Psoas muscle (tissue), 8 donors: Measurements from ENCODE around the gene APOC3. TPM values are rescaled to one million over a fixed set of nuclear protein-coding genes. Genes with fewer than 3 reads are reported as not detected.
A peak's percentile ranks its signal among the peaks of the same experiment; 100 is the strongest.

ENCODE experiments used
- ATAC-seq, 4 donors: fragments of 200-7000 bp; cut with Tn5 transposase; one replicate each; pipeline ENCODE4 v1.9.1; 2020; ENCODE audit warnings: moderate library complexity in 3 of 4, mild to moderate bottlenecking in 2 of 4
- DNase-seq, 2 donors: peaks; one replicate each; pipeline ENCODE4 v3.0.0-alpha.2; 2020
- H3K27ac ChIP-seq: fragments of 200-600 bp; one replicate; pipeline ENCODE4 v1.8.0; 2022
- H3K27me3 ChIP-seq, 3 donors: fragments of 200-600 bp in 1 of 3; one replicate each; pipeline versions ENCODE4 v1.6.1 to v1.8.0; 2013 to 2022; ENCODE audit warnings: low read length in 2 of 3, mild to moderate bottlenecking in 2 of 3, moderate library complexity in 1 of 3; ENCODE audit not compliant: insufficient read depth in 3 of 3
- H3K36me3 ChIP-seq, 2 donors: fragments of 200-600 bp in 1 of 2; one replicate each; pipeline versions ENCODE4 v1.6.1 to v1.8.0; 2013 to 2022; ENCODE audit warnings: low read depth in 1 of 2, mild to moderate bottlenecking in 1 of 2, moderate library complexity in 1 of 2; ENCODE audit not compliant: insufficient read depth in 1 of 2
- H3K4me1 ChIP-seq: fragments of 200-600 bp; one replicate; pipeline ENCODE4 v1.8.0; 2022
- H3K4me3 ChIP-seq: fragments of 200-600 bp; one replicate; pipeline ENCODE4 v1.8.0; 2022; ENCODE audit warnings: mild to moderate bottlenecking
- H3K9me3 ChIP-seq: fragments of 200-600 bp; one replicate; pipeline ENCODE4 v1.8.0; 2022
- CTCF ChIP-seq: fragments of 200-600 bp; IDR thresholded peaks from one replicate; pipeline ENCODE4 v1.8.0; 2022; ENCODE audit warnings: antibody characterized with exemption
- WGBS, 3 donors: extraction: QIAGEN DNeasy Blood & Tissue Kit; methylation state at CpG; one replicate each; pipeline versions ENCODE4 v1.1.6 to v1.1.7; 2013; 5-methylcytosine and 5-hydroxymethylcytosine counted together
- intact Hi-C, 2 donors: fragments of 100-400 bp; cut with DNase I; formaldehyde crosslinking; loops; one replicate each; pipeline versions ENCODE4 v1.11.0 to v1.14.2; 2022
- polyA plus RNA-seq, 3 donors: library from polyadenylated mRNA; stranded (reverse); fragments of 200-250 nt; gene quantifications; one replicate each; pipeline ENCODE4 v1.2.3, GENCODE V29; 2013
- total RNA-seq, 4 donors: library from RNA; stranded (reverse); fragmentation: NEBNext Ultra II Directional in 2 of 4; extraction: Animal tissue kit (Norgen Biotek cat#: 25700) in 2 of 4; gene quantifications; one replicate each; pipeline versions ENCODE4 v1.2.1 to v1.2.4, GENCODE V29; 2021 to 2023
- donor health status: healthy with polysubstance abuse.
- donor health status: DM: no; HTN: no; CAD: no; lungs with moderate emphysema.
- donor health status: Bipolar disorder and iron deficiency.
- donor health status: healthy.
- donor health status: DM: yes; HTN: yes; CAD: no.
- donor health status: DM: no; HTN: no; CAD: no.
- donor health status: DM: no; HTN: no; CAD: no.
- donor health status: DM: yes; HTN: yes; CAD: no.

APOC3 gene
- total and polyA plus RNA-seq, 7 donors = 0.26 to 2.2 (median 0.46) TPM; not detected in 4

- Histone ChIP-seq H3K4me3 (no peak overlapping the region), H3K27me3 (no peaks in the 10 kb centered on the region), H3K27ac (no peak overlapping the region), H3K4me1 (peaks cover 11% of the 10 kb centered on the region), H3K36me3 (no peaks in the 10 kb centered on the region), H3K9me3 (no peaks in the 10 kb centered on the region)
- no peak for ATAC-seq
- DNase-seq = no peak
- no peak for TF ChIP-seq CTCF
- intact Hi-C loops = no loop called here
- 93 to 100% (median 95%) methylated on average over 1 of the region's 1 CpG for WGBS, 3 donors
Measured at GRCh38 chr11:116813170-116813569, 16.5 kb upstream of the APOC3 start.

DNA sequence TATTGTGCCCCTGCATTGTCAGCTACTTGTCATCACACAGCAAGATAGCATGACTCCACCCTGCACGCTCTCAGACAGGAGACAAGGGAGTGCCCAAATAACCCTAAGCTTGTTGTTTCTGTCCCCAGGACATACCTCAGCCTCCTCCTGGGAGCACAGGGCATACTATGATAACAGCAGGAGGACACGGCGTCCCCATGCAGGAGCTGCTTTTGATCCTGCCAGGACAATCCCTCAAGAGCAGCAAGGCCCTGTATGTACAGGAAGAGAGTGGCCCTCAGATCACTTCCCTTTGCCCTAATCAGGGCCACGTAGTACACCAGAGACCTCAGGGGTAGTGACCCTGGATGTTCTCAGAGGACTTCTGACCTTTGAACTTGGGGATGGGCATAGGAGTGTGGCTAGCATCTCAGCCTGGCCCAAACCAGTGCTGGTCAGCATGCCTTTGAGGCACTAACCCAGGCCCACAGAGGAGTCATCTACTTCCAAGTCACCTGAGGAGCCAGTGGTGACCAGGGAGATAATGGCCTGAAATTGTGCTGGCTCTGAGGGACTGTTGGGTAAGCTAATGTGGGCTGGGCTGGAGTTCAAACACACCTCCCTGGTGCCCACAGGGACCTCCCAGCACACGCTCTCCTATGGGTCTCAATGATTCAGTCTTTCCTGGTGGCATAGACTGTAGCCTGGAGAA, 15.8 kb upstream of the APOC3 start:
- peak; percentile 64 to 79 (median 72) for ATAC-seq
- 49 to 68% (median 64%) methylated on average over 5 of the region's 5 CpGs for WGBS, 3 donors
- H3K4me1 ChIP-seq = peaks cover 11% of the 10 kb centered on the region
- no peak for DNase-seq
- intact Hi-C loops = no loop called here
- H3K27ac ChIP-seq = no peak overlapping the region
- H3K4me3 ChIP-seq = no peak overlapping the region
- no peaks in the 10 kb centered on the region for H3K27me3 ChIP-seq
- TF ChIP-seq CTCF = no peak
- no peaks in the 10 kb centered on the region for H3K36me3 ChIP-seq
- no peaks in the 10 kb centered on the region for H3K9me3 ChIP-seq

GRCh38 chr11:116814502-116814901, 15.2 kb upstream of the APOC3 start:
- intact Hi-C loops = no loop called here
- peak in 3 of 4 donors; percentile 32 to 70 (median 48) for ATAC-seq
- WGBS, 3 donors = 31 to 43% (median 31%) methylated on average over 6 of the region's 6 CpGs
- no peaks in the 10 kb centered on the region for H3K36me3 ChIP-seq
- no peak for DNase-seq
- no peak for TF ChIP-seq CTCF
- H3K9me3 ChIP-seq = no peaks in the 10 kb centered on the region
- H3K27ac ChIP-seq = no peak overlapping the region
- peaks cover 11% of the 10 kb centered on the region for H3K4me1 ChIP-seq
- H3K4me3 ChIP-seq = no peak overlapping the region
- no peaks in the 10 kb centered on the region for H3K27me3 ChIP-seq

GRCh38 chr11:116819049-116819448, 10.7 kb upstream of the APOC3 start:
- H3K36me3 ChIP-seq = no peaks in the 10 kb centered on the region
- H3K4me3 ChIP-seq = no peak overlapping the region
- no peaks in the 10 kb centered on the region for H3K27me3 ChIP-seq
- intact Hi-C loops = no loop called here
- no peaks in the 10 kb centered on the region for H3K9me3 ChIP-seq
- H3K27ac ChIP-seq = no peak overlapping the region
- no peak for DNase-seq
- ATAC-seq = no peak
- WGBS, 3 donors = 85 to 88% (median 86%) methylated on average over 9 of the region's 9 CpGs
- TF ChIP-seq CTCF = no peak
- H3K4me1 ChIP-seq = peaks cover 7% of the 10 kb centered on the region
